SIG-M5 treated with dmso at 0.1 percent for 504 hours (cell line): ENCODE results near the gene JARID2.

Experiments
- DNase-seq: peaks from one replicate; lab custom pipeline; 2025; ENCODE audit not compliant: unreplicated experiment; lab: John Stamatoyannopoulos, UW

Gene JARID2

DNA sequence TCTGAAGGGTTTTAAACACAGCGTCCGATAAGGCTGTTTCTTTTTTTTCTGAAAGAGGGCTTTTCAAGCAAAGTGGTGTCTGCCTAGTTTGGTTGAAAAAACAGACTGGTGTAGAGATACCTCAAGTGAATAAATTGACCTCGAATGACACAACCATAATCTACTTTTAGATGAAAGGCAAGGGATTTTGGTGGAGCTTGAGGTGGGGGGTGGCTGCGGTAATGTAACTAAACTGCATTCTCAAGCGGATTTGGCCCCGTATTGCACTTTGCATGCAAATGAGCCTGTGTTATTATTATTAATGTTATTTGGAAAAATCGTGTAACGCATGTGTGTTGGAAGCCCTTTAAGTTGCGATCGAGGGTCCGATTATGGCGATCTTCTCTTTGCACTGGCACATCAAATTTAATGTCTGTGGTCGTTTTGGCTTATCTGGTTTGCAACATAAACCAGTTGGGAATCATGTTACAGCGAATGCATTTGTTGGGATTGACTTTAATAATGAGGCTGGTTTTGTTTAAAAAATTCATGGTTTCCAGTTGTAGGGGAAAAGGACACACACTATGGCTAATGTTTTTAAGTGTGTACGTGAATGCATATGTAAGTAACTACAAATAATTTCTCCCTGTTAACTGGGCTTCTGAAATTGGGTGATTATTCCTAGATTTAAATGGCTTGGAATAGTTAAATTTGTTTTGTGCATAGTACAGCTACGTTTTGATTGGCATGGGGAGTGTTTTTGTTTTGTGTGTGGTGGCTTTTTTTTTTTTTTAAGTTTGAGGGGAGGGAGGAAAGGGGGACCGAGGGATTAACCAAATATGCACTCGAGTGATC lies 1.0 kb downstream of the JARID2 start:
- no peak for DNase-seq

DNA sequence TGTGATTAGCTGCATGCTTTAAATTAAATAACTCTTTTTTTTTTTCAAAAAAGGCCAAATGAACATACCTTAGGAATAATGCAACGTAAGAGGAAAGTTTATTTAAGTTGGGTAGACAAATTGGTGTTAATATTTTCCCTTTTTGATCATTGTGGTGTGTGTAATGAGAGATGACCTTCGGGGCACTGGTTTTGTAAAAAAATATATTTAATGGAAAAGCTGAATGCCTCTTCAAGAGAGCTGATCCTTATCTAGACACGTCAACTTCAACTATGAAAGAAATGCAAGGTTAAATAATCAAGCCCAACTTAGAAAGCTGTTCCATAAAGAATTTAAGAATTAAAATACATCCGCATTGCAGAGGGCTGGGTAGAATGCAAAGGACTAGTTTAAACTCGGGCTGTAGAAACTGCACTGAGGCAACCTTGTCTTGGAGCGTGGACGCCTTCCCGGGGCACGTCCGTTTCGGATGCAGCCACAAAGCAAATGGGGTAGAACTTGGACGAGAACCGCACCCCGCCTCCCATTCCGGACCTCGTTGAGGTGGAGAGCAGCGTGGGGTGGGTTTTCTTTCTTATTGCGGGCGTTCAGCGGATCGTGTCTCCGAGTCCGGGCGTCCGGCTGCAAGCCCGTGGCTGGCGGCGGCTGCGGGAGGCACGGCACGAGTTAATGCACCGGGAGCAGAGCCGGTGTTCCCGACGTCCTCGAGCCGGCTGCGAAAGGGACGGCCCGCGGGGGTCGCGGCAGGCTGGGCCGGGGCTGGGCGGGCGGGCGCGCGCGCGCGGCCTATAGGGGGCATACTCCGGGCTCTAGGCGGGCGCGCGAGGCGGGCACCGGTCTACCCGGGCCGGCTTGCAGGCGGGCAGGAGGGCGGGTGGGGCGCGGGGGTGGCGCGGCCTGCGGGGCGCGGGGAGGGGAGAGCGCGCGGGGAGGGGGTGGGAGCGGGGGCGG lies 1.9 kb downstream of the JARID2 start:
- DNase-seq = peak; percentile 59

DNA sequence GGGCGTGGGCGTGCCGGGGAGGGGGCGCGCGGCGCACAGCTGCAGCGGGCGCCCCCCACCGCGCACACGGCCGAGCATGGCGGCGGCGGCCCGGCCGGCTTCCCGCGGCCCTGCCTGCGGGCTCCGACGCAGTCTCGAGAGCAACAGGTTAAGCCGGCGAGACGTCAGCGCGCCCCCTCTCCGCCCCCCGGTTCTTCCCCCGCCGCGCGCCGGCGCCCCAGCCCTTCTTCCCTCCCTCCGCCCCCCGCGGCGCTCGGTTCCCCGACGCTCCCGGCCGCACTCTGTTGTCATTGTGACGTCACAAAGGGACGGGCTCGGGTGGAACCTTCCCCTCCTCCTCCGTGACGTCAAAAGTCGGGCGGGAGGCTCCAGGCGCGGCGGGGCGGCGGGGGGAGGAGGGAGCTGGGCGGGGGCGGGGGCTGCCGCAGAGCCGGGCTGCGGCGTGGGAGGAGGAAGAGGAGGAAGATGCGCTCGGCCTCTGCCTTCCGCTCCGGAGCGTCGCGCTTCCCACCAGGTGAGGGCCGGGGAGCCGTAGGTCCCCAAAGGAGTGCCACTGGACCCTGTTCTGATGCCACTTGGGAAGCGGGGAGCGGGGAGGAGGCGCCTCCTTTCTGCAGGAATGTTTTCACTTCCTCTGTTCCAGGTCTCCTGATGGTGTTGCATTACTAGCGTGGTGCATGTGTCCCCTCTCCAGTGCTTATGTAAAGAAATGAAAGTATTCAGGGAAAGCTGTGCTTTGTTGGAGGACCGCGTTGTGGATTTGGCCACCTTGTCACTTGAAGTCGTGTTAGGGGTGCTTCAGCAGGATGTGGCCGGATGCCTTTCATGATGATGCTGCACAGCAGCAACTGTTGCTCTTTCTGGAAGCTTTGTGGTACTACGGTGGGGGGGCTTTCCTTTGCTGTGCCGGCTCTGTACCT lies 2.8 kb downstream of the JARID2 start:
- DNase-seq = peak; percentile 89

DNA sequence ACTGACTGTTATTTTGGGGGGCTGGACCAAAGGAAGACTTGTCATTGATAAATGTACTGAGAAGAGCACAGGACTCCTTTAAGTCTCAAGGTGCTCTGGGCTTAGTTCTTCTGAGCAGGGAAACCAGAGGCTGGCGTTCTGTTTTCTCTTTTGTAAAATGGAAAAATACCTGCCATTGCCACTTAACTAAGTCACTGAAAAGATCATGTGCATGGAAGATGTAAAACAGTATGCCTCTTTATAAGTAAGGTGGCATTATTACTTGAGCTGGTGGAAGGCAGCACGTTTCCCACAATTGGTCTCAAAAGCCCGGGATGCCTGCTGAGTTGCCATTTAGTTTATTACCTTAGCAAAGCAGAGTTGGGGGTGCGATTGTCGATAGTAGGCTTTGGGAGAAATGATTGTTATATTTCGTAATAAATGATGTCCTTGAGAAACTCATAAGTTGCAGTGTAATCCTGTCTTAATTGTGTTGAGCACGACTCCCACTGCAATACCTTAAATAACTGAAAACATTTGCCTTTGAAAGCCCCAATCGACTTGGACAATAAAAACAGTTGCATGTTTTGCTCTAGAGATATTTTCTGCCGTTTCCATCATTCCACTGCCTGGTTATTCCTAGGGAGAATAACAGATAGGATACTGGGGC lies 3.6 kb downstream of the JARID2 start:
- no peak for DNase-seq

DNA sequence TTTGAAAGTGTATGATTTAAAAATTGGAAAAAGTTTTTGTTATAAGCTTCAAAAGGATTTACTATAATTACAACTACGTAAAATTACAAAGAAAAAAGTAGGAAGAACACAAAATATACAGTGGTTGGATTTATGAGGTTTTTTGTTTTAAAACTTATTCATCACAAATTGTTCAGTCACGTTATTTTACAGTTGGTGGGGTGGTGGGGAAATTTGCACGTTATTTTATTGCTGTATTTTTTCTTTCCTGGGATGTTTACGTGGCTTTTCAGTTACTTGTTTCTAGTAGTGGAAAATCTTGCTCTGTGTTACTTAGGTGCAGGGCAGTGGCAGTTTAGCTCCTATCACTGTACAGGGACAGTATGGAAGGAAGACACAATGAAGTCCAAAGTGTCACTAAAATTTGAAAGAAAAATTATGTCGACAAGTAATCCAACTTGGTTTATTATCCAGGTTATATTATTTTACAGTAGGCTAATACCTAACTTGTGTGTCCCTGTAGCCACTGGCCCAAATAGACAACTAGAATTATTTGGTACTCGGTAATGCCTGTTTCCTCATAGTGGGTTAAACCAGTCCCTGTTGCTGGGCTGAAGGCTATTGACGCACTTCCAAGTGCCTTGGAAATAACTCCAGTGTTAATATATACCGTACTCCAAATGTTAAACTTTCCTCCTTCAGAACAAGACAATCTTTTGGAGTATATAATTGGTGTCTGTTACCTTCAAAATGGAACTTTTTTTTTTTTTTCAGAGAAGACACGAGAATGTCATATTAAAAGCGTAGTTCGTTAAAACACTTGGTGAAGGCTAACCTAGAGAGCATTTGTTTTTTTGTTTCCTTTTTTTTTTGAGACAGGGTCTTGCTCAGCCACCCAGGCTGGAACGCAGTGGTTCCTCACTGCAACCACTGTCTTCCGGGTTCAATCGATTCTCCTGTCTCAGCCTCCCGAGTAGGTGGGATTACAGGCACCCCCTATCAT lies 4.6 kb downstream of the JARID2 start:
- DNase-seq = no peak

DNA sequence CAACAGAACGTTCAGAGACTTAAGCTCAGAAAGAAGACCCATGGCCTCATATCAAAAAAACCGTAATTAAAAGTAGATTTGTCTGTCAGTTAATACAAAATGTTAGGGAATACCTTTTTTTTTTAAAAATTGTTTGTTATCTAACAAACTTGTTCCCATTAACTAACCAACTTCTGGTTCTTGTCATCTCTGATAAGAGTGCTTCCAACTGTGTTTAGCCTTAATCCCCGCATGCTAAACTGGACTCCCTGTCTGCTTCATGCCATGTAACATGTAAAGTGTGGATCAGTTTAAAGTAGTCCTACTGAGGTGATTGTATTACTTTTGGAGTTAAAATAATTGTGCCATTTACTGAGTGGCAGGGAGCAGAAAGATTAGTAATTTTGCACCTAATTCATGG lies 6.3 kb downstream of the JARID2 start:
- DNase-seq = no peak

DNA sequence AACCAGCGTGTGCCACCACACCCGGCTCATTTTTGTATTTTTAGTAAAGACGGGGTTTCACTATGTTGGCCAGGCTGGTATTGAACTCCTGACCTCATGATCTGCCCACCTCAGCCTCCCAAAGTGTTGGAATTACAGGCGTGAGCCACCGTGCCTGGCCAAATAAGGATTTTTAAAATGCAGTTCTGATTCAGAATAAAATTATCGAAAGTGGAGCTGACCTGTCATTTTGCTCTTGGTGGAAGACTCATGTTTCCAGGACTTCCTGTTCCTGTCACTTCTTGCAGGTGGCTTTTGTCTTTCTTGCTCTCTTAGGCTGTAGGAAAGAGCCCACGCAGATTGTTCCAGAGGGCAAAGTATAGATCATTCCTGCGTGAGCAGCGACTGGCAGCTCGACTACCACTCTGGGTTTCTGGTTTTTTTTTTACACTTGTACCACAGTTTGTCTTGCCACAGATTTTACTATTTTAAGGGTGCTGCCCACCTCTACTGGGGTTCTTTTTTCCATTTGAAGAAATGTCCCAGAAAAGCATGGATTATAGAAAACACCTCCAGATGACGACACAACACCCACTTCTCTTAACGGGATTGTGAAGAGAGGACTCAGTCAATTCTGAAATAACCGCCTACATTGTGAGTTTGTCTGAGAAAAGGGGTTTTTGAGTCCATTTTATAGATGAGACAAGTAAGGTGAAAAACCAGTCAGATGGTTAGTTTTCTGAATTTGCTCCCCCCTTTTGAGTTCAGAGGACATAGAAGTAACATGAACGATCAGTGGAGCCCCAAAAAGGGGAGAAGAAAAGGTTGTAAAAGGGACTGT lies 7.5 kb downstream of the JARID2 start:
- DNase-seq = no peak

DNA sequence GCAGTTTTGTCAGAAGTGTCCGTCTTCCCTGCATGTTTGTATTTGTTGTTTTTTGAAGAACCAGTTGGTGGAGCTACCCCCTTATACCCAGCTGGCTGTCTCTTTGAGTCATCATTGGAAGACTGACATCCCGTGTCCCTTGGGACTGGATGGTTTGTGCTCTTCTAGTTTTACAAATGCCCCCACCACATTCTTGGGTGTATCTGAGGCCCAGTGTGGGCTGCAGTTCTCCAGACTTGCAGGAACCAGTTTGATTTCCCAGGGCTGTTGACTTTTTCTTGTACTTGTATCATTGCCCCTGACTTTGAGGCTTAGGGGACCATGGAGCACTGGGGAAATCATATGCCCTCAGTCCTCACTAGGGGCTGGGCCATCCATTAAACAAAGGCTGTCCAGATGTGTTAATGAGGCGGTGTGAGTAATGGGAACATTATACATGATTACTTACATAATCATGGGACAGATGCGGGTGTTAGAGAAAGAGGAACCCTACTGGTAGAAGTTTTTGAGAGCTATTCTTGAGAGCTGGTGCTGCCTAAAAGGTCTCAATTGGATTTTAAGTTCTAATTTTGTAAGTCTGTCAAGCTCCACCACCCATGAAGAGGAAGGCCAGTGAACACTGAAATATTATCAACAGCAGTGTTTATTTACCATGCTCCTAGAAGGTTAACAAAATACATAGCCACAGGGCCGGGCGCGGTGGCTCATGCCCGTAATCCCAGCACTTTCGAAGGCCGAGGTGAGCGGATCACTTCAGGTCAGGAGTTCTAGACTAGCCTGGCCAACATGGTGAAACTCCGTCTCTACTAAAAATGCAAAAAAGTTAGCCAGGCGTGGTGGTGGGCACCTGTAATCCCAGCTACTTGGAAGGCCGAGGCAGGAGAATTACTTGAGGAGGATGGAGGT lies 8.5 kb downstream of the JARID2 start:
- DNase-seq = peak; percentile 74

DNA sequence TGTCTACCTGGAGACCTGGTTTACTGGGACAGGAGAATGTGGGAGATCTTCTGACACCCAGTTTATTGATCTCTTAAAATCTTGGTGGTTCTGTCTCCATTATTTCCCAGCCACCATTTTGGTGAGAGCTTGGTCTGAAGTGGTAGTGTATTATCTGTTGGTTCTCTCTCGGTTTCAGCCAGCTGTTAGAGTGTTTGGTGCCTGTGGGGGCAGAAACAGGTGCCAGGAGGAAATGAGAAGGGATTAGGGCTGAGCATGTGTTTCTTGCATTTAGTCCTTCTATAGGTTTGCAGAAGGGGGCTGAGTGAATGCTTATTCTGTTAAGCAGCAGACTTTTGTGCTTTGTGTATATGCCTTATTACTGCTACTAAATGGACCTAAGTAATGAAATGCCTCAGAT lies 9.6 kb downstream of the JARID2 start:
- no peak for DNase-seq

DNA sequence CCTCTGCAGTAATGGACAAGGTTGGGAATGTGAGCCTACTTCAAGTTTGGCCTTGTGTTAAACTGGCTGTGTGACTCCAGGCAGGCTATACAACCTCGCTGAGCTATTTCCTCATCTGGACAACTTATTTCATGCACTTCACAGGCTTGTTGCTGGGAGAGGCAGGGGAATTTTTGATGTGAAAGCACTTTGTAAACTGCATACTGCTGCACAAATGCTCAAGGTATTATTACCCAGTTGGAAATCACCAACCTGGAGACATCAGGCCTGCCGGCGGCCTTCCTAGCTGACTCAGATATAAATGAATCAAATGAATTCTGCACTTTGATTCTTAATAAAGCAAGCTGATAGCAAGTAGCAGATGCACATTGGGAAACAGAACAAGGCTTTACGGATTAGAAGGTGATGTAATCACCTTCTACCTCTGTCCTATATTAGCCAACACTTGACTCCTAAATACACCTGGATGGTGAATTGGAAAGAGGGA lies 10.1 kb downstream of the JARID2 start:
- no peak for DNase-seq

DNA sequence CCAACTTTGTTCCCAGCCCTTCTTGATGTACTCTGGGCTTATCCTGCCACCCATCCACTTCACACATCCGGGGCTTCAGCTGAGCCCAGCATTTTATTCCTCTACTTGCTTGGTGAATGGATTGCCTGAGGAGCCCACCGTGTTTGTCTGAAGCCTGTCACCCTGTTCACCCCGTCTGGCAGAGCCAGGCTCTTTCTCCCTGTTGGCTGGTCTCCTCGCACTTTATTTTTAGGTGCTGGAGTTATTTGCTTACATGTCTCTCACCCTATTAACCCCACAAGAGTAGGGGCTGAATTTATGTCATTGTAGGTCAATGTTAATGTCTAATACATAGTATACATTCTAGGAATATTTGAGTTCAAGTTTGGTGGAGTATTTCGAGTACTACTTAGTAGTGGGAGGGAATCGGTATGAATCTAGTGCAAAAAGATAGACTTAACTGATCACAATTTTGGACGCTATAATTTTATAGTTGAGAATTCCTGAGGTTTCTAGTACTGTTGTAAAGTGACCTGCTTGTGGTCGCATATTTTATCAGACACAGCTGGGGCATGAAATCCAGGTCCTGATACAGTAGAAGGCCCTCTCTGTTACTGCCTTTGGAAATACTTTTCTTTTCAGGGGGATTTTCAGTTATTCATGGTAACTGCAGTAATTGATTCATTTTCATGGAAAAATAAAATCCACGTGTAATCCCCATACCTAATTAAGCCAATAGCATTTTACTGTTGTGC lies 10.8 kb downstream of the JARID2 start:
- DNase-seq = no peak

DNA sequence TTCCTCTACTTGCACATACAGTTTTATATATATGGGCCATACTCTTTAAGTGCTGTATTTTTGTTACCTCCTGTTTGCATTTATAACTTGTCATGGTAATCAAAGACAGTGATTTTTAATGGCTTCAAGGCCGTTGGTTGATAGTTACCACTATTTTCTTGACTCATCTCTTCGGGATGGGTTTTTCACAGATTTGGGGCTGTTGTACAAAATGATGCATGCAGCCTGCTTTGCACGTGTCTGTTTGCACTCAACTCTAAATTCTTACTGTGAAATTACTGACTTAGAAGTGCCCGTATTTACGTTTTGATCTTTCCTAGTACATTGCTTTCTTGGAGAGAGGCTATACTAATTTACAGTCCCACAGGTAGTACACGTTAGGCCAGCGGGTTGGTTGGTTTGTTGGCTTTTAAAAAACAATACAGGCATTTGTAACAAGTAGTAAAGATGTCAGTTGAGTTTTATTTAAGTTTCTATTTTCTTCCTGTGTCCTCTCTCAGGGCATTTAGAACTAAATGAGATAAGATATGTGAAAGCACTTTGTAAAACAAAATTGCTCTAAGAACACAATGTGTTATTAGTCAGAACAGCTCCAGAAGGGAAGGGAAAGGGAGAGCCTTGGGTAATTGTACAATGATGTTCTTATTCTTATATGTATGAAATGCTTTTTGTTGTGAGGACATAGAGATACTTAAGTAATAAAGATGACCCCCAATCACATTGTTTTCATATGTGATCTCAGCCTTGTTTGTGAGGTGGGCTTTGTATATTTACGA lies 11.7 kb downstream of the JARID2 start:
- no peak for DNase-seq

DNA sequence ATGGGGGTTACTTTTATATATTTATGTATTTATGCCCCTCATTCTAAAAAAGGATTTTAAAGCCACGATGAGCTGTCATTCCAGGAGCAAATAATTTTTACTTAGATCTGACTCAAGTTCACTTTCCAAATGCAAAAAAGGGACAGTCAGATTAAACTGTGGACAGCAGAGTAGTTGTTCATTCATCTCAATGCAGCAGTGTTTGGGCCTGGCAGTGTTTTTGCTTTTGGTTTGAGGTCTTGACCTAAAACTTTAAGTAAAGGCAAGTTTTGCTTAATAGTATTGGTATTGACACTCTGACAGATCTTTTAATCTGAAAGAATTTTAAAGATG lies 13.9 kb downstream of the JARID2 start:
- DNase-seq = no peak

DNA sequence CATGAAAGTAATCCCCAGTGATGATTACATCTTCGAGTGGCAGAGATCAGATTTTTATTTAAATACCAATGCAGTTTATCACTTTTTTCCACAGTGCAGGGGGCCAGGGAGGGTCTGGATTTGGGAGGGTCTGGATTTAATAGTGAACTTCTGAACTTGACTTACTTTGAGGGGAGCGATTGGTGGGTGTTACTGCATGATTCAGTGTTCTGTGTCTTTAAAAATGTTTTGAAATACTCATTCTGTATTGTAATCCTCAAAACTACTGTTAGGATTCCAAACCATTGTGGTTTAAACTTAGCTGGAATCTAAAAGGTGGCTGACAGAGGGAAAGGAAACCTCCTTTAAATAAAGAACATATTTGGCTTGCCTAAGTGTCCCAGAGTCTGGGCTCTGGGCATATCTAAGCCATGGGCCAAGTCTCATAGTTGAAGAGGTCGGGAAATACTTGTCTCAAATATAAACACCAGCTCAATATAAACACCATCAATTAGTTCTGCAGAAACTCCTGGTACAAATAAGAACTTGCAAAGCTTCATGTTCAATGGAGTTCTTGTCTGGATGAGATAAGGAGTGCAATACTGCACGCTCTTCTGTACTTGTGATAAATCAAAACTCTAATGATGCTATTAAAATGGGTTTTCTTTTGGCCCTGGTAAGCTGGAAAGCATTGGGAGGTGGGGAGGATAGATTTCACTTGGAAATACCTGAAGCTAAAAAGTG lies 14.4 kb downstream of the JARID2 start:
- DNase-seq = no peak

DNA sequence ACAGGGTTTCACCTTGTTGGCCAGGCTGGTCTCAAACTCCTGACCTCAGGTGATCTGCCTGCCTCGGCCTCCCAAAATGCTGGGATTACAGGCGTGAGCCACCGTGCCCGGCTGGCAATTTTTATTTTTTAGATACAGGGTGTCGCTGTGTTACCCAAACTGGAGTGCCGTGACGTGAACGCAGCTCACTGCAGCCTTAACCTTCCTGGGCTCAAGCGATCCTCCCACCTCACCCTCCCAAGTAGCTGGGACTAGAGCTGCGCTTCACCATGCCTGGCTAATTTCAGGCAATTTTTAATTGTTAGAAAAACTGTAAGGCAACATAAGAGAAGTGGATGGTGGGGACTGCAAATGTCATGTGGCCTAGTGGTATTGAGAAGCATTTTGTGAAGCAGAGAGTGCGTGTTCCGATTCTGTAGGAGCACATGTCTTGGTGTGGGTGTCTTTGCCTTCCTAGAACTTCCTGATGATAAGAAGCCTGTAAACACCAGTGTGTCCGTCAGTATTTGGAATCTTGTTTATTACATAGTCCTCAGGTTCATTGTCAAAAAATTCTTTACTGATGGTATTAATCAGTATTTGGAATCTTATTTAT lies 18.0 kb downstream of the JARID2 start:
- DNase-seq = no peak
